Myocyte (in vitro differentiated cells): ENCODE data around the gene RIOK3. TPM values are rescaled to one million over a fixed set of nuclear protein-coding genes. Genes with fewer than 3 reads are reported as not detected.
"Not testable (repeated sequence)": the region's sequence is repeated elsewhere in the genome, so short reads cannot be mapped to it uniquely, and the experiment has no call there.

Source experiments
- DNase-seq: peaks from one replicate; pipeline ENCODE4 v3.0.0-alpha.2; 2012; ENCODE audit warnings: low read depth
- total RNA-seq: library from RNA; depleted of rRNA; stranded (reverse); fragments of >200 nt; gene quantifications from 2 replicates; pipeline ENCODE4 v1.2.3, GENCODE V29; 2014

RIOK3 gene
- total RNA-seq, 1 donor from 2014 or later, result 157 TPM

- DNase-seq, result no peak
Observed at GRCh38 chr18:23495723-23496440, 42.8 kb downstream of the RIOK3 start.

GRCh38 chr18:23498117-23498516 is 45.0 kb downstream of the RIOK3 start:
- DNase-seq, result no peak

GRCh38 chr18:23498877-23499276 is 45.8 kb downstream of the RIOK3 start:
- DNase-seq, result peak; percentile 78

GRCh38 chr18:23499291-23499781 is 46.2 kb downstream of the RIOK3 start:
- no peak for DNase-seq

GRCh38 chr18:23501626-23502025 is 48.5 kb downstream of the RIOK3 start:
- DNase-seq, result no peak

- DNase-seq, result no peak
Observed at GRCh38 chr18:23502516-23503037, 49.5 kb downstream of the RIOK3 start.

GRCh38 chr18:23503038-23503962 is 50.2 kb downstream of the RIOK3 start, which contains the start of gene RMC1:
TSS of gene RMC1 (plus strand) at chr18:23503511. CDS start at chr18:23503619, 108 bp downstream.
- peak; percentile 93 for DNase-seq

- no peak for DNase-seq
Observed at GRCh38 chr18:23503963-23504344, 50.9 kb downstream of the RIOK3 start.

GRCh38 chr18:23504720-23505119 is 51.6 kb downstream of the RIOK3 start:
- no peak for DNase-seq

- no peak for DNase-seq
Observed at GRCh38 chr18:23506393-23506792, 53.3 kb downstream of the RIOK3 start.

GRCh38 chr18:23510923-23511322 is 57.8 kb downstream of the RIOK3 start:
- not testable (repeated sequence) for DNase-seq

- not testable (repeated sequence) for DNase-seq
Observed at GRCh38 chr18:23512216-23512615, 59.1 kb downstream of the RIOK3 start.

- no peak for DNase-seq
Observed at GRCh38 chr18:23512641-23513040, 59.6 kb downstream of the RIOK3 start.

GRCh38 chr18:23515911-23516546 is 62.9 kb downstream of the RIOK3 start:
- peak; percentile 80 for DNase-seq

- DNase-seq, result no peak
Observed at GRCh38 chr18:23519734-23520133, 66.6 kb downstream of the RIOK3 start.

GRCh38 chr18:23521271-23521670 is 68.2 kb downstream of the RIOK3 start:
- no peak for DNase-seq

- no peak for DNase-seq
Observed at GRCh38 chr18:23521907-23522306, 68.8 kb downstream of the RIOK3 start.

GRCh38 chr18:23523429-23524212 is 70.5 kb downstream of the RIOK3 start:
- DNase-seq, result peak; percentile 37

- DNase-seq, result no peak
Observed at GRCh38 chr18:23524213-23524707, 71.2 kb downstream of the RIOK3 start.

- no peak for DNase-seq
Observed at GRCh38 chr18:23526501-23527063, 73.5 kb downstream of the RIOK3 start.
